Upper lobe of left lung (tissue), 6 donors: ENCODE results near the gene RIPOR2. TPM values are rescaled to one million over a fixed set of nuclear protein-coding genes. Genes with fewer than 3 reads are reported as not detected.

Source experiments
- ATAC-seq, 2 donors: fragments of 200-7000 bp; cut with Tn5 transposase; one replicate each; pipeline ENCODE4 v1.9.1; 2022; ENCODE audit warnings: mild to moderate bottlenecking in 2 of 2, moderate library complexity in 2 of 2; ENCODE audit not compliant: low FRiP score in 2 of 2
- DNase-seq, 2 donors: peaks; one replicate each; pipeline ENCODE4 v3.0.0-alpha.2; 2019 to 2020
- H3K27ac ChIP-seq, 4 donors: fragments of 200-600 bp; sonication (generic); one replicate each; pipeline ENCODE4 v1.5.1; 2016 to 2019
- H3K27me3 ChIP-seq, 4 donors: fragments of 200-600 bp; sonication (generic); one replicate each; pipeline ENCODE4 v1.5.1; 2017 to 2019
- H3K36me3 ChIP-seq, 4 donors: fragments of 200-600 bp; sonication (generic); one replicate each; pipeline ENCODE4 v1.5.1; 2016 to 2019
- H3K4me1 ChIP-seq, 4 donors: fragments of 200-600 bp; sonication (generic); one replicate each; pipeline ENCODE4 v1.5.1; 2018 to 2019
- H3K4me3 ChIP-seq, 4 donors: fragments of 200-600 bp; sonication (generic); one replicate each; pipeline ENCODE4 v1.5.1; 2017 to 2019; ENCODE audit warnings: mild to moderate bottlenecking in 2 of 4, moderate library complexity in 1 of 4
- H3K9me3 ChIP-seq, 4 donors: fragments of 200-600 bp; sonication (generic); one replicate each; pipeline ENCODE4 v1.5.1; 2018 to 2019
- CTCF ChIP-seq, 6 experiments: fragments of 450-650 bp in 4 of 6; fragments of 200-600 bp in 2 of 6; sonication (generic) in 2 of 6; IDR thresholded peaks; one replicate each; pipeline ENCODE4 v1.5.1; 2016 to 2019; ENCODE audit warnings: antibody characterized with exemption in 6 of 6
- EP300 ChIP-seq, 4 donors: sonication (generic); formaldehyde crosslinking; IDR thresholded peaks; one replicate each; pipeline ENCODE4 v1.5.1; 2017; ENCODE audit warnings: antibody characterized with exemption in 4 of 4, control low read depth in 2 of 4
- POLR2A ChIP-seq, 4 donors: fragments of 450-650 bp; IDR thresholded peaks; one replicate each; pipeline ENCODE4 v1.5.1; 2016 to 2017; ENCODE audit warnings: antibody characterized with exemption in 4 of 4, mild to moderate bottlenecking in 2 of 4
- POLR2AphosphoS5 ChIP-seq, 2 donors: sonication (generic); formaldehyde crosslinking; IDR thresholded peaks; one replicate each; pipeline ENCODE4 v1.5.1; 2017; ENCODE audit warnings: antibody characterized with exemption in 2 of 2
- WGBS, 2 donors: methylation state at CpG; one replicate each; pipeline ENCODE4 v1.1.5; 2017 to 2018; 5-methylcytosine and 5-hydroxymethylcytosine counted together
- total RNA-seq, 6 donors: library from RNA; depleted of rRNA in 4 of 6; stranded (reverse); fragments of >200 nt in 4 of 6; gene quantifications; one replicate each; pipeline versions ENCODE4 v1.1.0 to v1.2.1, GENCODE V29; 2016 to 2021
- donor health status: DM: no; HTN: no; CAD: no; lungs with moderate emphysema.
- donor health status: DM: no; HTN: yes; CAD: no; lungs with severe emphysema.

Gene RIPOR2
- total RNA-seq, 6 donors from 2014 or later, result 25.3 to 67.1 (median 48.3) TPM

- H3K4me3 ChIP-seq, result no peak overlapping the region
- H3K4me1 ChIP-seq, result peaks cover 0 to 6% (median 3%) of the 10 kb centered on the region in 4 donors
- no peak for DNase-seq
- no peak for ATAC-seq
- TF ChIP-seq POLR2AphosphoS5 (IDR thresholded peaks at IDR 0.05), result no peak
- no peak for TF ChIP-seq CTCF (IDR thresholded peaks at IDR 0.05)
- no peak for TF ChIP-seq EP300 (IDR thresholded peaks at IDR 0.05)
- TF ChIP-seq POLR2A (IDR thresholded peaks at IDR 0.05), result no peak
- no peak overlapping the region for H3K27ac ChIP-seq
- WGBS, 2 donors, result 90 to 100% methylated on average over 2 of the region's 2 CpGs
- no peaks in the 10 kb centered on the region for H3K27me3 ChIP-seq
- peaks cover 0 to 70% (median 10%) of the 10 kb centered on the region in 4 donors for H3K36me3 ChIP-seq
- no peaks in the 10 kb centered on the region for H3K9me3 ChIP-seq
These were observed 84.7 kb downstream of the RIPOR2 start for GRCh38 chr6:24851086-24851485.

- no peak for ATAC-seq
- TF ChIP-seq EP300 (IDR thresholded peaks at IDR 0.05), result no peak
- no peak for TF ChIP-seq POLR2A (IDR thresholded peaks at IDR 0.05)
- TF ChIP-seq CTCF (IDR thresholded peaks at IDR 0.05), result no peak
- TF ChIP-seq POLR2AphosphoS5 (IDR thresholded peaks at IDR 0.05), result no peak
- no peak overlapping the region for H3K4me3 ChIP-seq
- no peaks in the 10 kb centered on the region for H3K4me1 ChIP-seq
- H3K36me3 ChIP-seq, result peaks cover 0 to 82% (median 10%) of the 10 kb centered on the region in 4 donors
- no peaks in the 10 kb centered on the region for H3K9me3 ChIP-seq
- H3K27me3 ChIP-seq, result no peaks in the 10 kb centered on the region
- no peak for DNase-seq
- no peak overlapping the region for H3K27ac ChIP-seq
- WGBS, 2 donors, result 93 to 94% methylated on average over 7 of the region's 7 CpGs
These were observed 86.0 kb downstream of the RIPOR2 start for GRCh38 chr6:24849713-24850112.

- WGBS, 2 donors, result 93 to 94% methylated on average over 4 of the region's 4 CpGs
- H3K4me3 ChIP-seq, result no peak overlapping the region
- TF ChIP-seq POLR2A (IDR thresholded peaks at IDR 0.05), result no peak
- TF ChIP-seq EP300 (IDR thresholded peaks at IDR 0.05), result no peak
- TF ChIP-seq CTCF (IDR thresholded peaks at IDR 0.05), result no peak
- no peak for TF ChIP-seq POLR2AphosphoS5 (IDR thresholded peaks at IDR 0.05)
- DNase-seq, result no peak
- no peaks in the 10 kb centered on the region for H3K4me1 ChIP-seq
- no peak for ATAC-seq
- no peaks in the 10 kb centered on the region for H3K27me3 ChIP-seq
- peaks cover 0 to 77% (median 11%) of the 10 kb centered on the region in 4 donors for H3K36me3 ChIP-seq
- H3K9me3 ChIP-seq, result no peaks in the 10 kb centered on the region
- no peak overlapping the region for H3K27ac ChIP-seq
These were observed 87.3 kb downstream of the RIPOR2 start for GRCh38 chr6:24848461-24848860.

GRCh38 chr6:24847402-24847801 lies 88.4 kb downstream of the RIPOR2 start:
- H3K36me3 ChIP-seq, result peaks cover 0 to 79% (median 19%) of the 10 kb centered on the region in 4 donors
- ATAC-seq, result no peak
- H3K27me3 ChIP-seq, result no peaks in the 10 kb centered on the region
- 70 to 82% methylated on average over 7 of the region's 7 CpGs for WGBS, 2 donors
- no peaks in the 10 kb centered on the region for H3K4me1 ChIP-seq
- no peak overlapping the region for H3K4me3 ChIP-seq
- no peaks in the 10 kb centered on the region for H3K9me3 ChIP-seq
- no peak overlapping the region for H3K27ac ChIP-seq
- DNase-seq, result peak in 1 of 2 donors; percentile 27
- TF ChIP-seq CTCF (IDR thresholded peaks at IDR 0.05), result no peak
- TF ChIP-seq POLR2A (IDR thresholded peaks at IDR 0.05), result no peak
- TF ChIP-seq EP300 (IDR thresholded peaks at IDR 0.05), result no peak
- no peak for TF ChIP-seq POLR2AphosphoS5 (IDR thresholded peaks at IDR 0.05)

- Histone ChIP-seq H3K4me1 (no peaks in the 10 kb centered on the region), H3K27ac (no peak overlapping the region), H3K36me3 (peaks cover 0 to 70% (median 17%) of the 10 kb centered on the region in 4 donors), H3K27me3 (no peaks in the 10 kb centered on the region), H3K4me3 (no peak overlapping the region), H3K9me3 (no peaks in the 10 kb centered on the region)
- ATAC-seq (no peak), DNase-seq (no peak)
- WGBS, 2 donors, result 97 to 99% methylated on average over 4 of the region's 4 CpGs
- no peak for TF ChIP-seq CTCF (IDR thresholded peaks at IDR 0.05)
- no peak for TF ChIP-seq POLR2A (IDR thresholded peaks at IDR 0.05)
- no peak for TF ChIP-seq EP300 (IDR thresholded peaks at IDR 0.05)
- TF ChIP-seq POLR2AphosphoS5 (IDR thresholded peaks at IDR 0.05), result no peak
These were observed 90.2 kb downstream of the RIPOR2 start for GRCh38 chr6:24845578-24845977.
